22Rv1 (cell line): ENCODE measurements around the gene ERICH6.

Experiments used
- ZFX ChIP-seq: fragments of 450-650 bp; IDR thresholded peaks from 2 replicates; pipeline ENCODE4 v1.6.1; 2017; ENCODE audit warnings: antibody characterized with exemption, borderline replicate concordance
- TF ChIP-seq, protein P1 (sequence below): fragments of 450-650 bp; IDR thresholded peaks from 2 replicates; pipeline ENCODE4 v1.5.1; 2017; ENCODE audit warnings: mild to moderate bottlenecking

DNA sequence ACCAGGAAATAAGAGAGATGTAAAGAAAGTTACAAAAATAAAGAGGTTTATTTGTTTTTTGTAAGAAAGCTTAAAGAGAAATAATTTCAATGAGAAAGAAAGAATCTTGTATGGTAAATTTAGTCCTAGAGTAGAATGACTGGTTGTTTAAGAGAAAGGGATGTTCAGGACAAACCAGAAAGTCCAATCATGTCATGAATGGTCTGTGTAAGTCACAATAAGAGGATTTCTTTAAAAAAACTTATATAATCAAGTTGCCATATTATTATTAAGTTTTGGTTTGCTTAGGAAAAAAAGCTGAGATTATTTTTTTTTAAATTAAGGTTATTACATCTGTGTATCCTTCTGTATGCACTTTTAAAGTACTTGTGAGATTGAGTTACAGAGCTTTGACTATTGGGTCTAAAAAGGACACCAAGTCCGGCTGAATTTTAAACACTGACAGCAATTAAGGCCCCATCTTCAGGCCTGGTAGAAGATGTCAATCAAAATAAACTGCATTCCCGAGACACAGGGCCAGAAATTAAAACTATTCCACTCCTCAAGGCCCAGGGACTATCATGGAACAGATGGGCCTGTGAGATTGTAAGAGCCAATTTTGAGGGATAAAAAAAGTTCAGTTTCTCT lies 12.2 kb downstream of the ERICH6 start:
- TF ChIP-seq, protein P1, sequence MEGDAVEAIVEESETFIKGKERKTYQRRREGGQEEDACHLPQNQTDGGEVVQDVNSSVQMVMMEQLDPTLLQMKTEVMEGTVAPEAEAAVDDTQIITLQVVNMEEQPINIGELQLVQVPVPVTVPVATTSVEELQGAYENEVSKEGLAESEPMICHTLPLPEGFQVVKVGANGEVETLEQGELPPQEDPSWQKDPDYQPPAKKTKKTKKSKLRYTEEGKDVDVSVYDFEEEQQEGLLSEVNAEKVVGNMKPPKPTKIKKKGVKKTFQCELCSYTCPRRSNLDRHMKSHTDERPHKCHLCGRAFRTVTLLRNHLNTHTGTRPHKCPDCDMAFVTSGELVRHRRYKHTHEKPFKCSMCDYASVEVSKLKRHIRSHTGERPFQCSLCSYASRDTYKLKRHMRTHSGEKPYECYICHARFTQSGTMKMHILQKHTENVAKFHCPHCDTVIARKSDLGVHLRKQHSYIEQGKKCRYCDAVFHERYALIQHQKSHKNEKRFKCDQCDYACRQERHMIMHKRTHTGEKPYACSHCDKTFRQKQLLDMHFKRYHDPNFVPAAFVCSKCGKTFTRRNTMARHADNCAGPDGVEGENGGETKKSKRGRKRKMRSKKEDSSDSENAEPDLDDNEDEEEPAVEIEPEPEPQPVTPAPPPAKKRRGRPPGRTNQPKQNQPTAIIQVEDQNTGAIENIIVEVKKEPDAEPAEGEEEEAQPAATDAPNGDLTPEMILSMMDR: no peak
- no peak for TF ChIP-seq ZFX
